ENCODE data around the gene ST6GALNAC3.
A peak's percentile ranks its signal among the peaks of the same experiment; 100 is the strongest.

ST6GALNAC3 gene

GRCh38 chr1:76317299-76317900 is 242.9 kb downstream of the ST6GALNAC3 start:
- Histone ChIP-seq H3K18ac (ENCODE audit: low read length) (no peak overlapping the region), H2BK15ac (replicated peaks; ENCODE audit: low read depth) (no peak overlapping the region), H2AK5ac (ENCODE audit: low read length) (no peak overlapping the region), H3K23ac (ENCODE audit: low read length) (no peak overlapping the region), H3K79me1 (ENCODE audit: low read length) (no peaks in the 10 kb centered on the region), H3K36me3 (ENCODE audit: control insufficient read depth, insufficient read depth, low read length) (no peaks in the 10 kb centered on the region), H3K9ac (ENCODE audit: low read length) (no peak overlapping the region), H3K4me2 (ENCODE audit: low read length) (no peak overlapping the region), H3K56ac (ENCODE audit: low read length) (no peak overlapping the region), H3K4me1 (ENCODE audit: control insufficient read depth, low read depth, low read length) (no peaks in the 10 kb centered on the region), H4K8ac (ENCODE audit: low read depth, low read length) (no peak overlapping the region), H4K5ac (ENCODE audit: low read length) (no peak overlapping the region), H3K4me3 (ENCODE audit: low read length) (no peak overlapping the region), H3K79me2 (ENCODE audit: control insufficient read depth, insufficient read depth, low read length) (no peaks in the 10 kb centered on the region), H3K27me3 (ENCODE audit: insufficient read depth, low read length, poor library complexity) (no peaks in the 10 kb centered on the region), H2BK5ac (ENCODE audit: low read length) (no peak overlapping the region), H2BK120ac (ENCODE audit: low read depth, low read length) (no peak overlapping the region), H3K27ac (ENCODE audit: low read depth, low read length) (no peak overlapping the region), H3K4ac (ENCODE audit: low read depth, low read length) (no peak overlapping the region)
- WGBS (ENCODE audit: extremely low coverage, insufficient coverage, low lambda C conversion rate), result no CpG with 5 or more reads among the region's 2 CpGs
- DNase-seq, result no peak

- H3K79me2 ChIP-seq (ENCODE audit: control insufficient read depth, insufficient read depth, low read length), result no peaks in the 10 kb centered on the region
Observed at GRCh38 chr1:76330991-76331603, 256.6 kb downstream of the ST6GALNAC3 start.

GRCh38 chr1:76335882-76336281 is 261.3 kb downstream of the ST6GALNAC3 start:
- H3K4me1 ChIP-seq (ENCODE audit: control insufficient read depth, low read depth, low read length), result no peaks in the 10 kb centered on the region
- no peaks in the 10 kb centered on the region for H3K36me3 ChIP-seq (ENCODE audit: control insufficient read depth, insufficient read depth, low read length)
- H4K5ac ChIP-seq (ENCODE audit: low read length), result no peak overlapping the region
- H2AK5ac ChIP-seq (ENCODE audit: low read length), result no peak overlapping the region
- H3K79me2 ChIP-seq (ENCODE audit: control insufficient read depth, insufficient read depth, low read length), result no peaks in the 10 kb centered on the region
- H4K8ac ChIP-seq (ENCODE audit: low read depth, low read length), result no peak overlapping the region
- H3K56ac ChIP-seq (ENCODE audit: low read length), result no peak overlapping the region
- DNase-seq, result no peak
- no peaks in the 10 kb centered on the region for H3K27me3 ChIP-seq (ENCODE audit: insufficient read depth, low read length, poor library complexity)
- no peak overlapping the region for H2BK5ac ChIP-seq (ENCODE audit: low read length)
- H3K18ac ChIP-seq (ENCODE audit: low read length), result no peak overlapping the region
- no peak overlapping the region for H3K23ac ChIP-seq (ENCODE audit: low read length)
- H3K27ac ChIP-seq (ENCODE audit: low read depth, low read length), result no peak overlapping the region
- no peak overlapping the region for H3K4me3 ChIP-seq (ENCODE audit: low read length)
- H3K4ac ChIP-seq (ENCODE audit: low read depth, low read length), result no peak overlapping the region
- H3K9ac ChIP-seq (ENCODE audit: low read length), result no peak overlapping the region
- H2BK120ac ChIP-seq (ENCODE audit: low read depth, low read length), result no peak overlapping the region
- H2BK15ac ChIP-seq (replicated peaks; ENCODE audit: low read depth), result no peak overlapping the region
- no peak overlapping the region for H3K4me2 ChIP-seq (ENCODE audit: low read length)
- H3K79me1 ChIP-seq (ENCODE audit: low read length), result no peaks in the 10 kb centered on the region

More at GRCh38 chr1:76330991-76331603, 256.6 kb downstream of the ST6GALNAC3 start:
- Histone ChIP-seq H3K4me1 (ENCODE audit: control insufficient read depth, low read depth, low read length) (no peaks in the 10 kb centered on the region), H3K4ac (ENCODE audit: low read depth, low read length) (no peak overlapping the region), H2BK120ac (ENCODE audit: low read depth, low read length) (no peak overlapping the region), H2BK5ac (ENCODE audit: low read length) (no peak overlapping the region), H3K18ac (ENCODE audit: low read length) (no peak overlapping the region), H3K4me3 (ENCODE audit: low read length) (no peak overlapping the region), H3K4me2 (ENCODE audit: low read length) (no peak overlapping the region), H3K79me1 (ENCODE audit: low read length) (no peaks in the 10 kb centered on the region), H3K23ac (ENCODE audit: low read length) (no peak overlapping the region), H3K27me3 (ENCODE audit: insufficient read depth, low read length, poor library complexity) (no peaks in the 10 kb centered on the region), H3K56ac (ENCODE audit: low read length) (no peak overlapping the region), H4K8ac (ENCODE audit: low read depth, low read length) (no peak overlapping the region), H3K9ac (ENCODE audit: low read length) (no peak overlapping the region), H4K5ac (ENCODE audit: low read length) (no peak overlapping the region), H2BK15ac (replicated peaks; ENCODE audit: low read depth) (no peak overlapping the region), H3K36me3 (ENCODE audit: control insufficient read depth, insufficient read depth, low read length) (no peaks in the 10 kb centered on the region), H2AK5ac (ENCODE audit: low read length) (no peak overlapping the region), H3K27ac (ENCODE audit: low read depth, low read length) (no peak overlapping the region)
- no CpG with 5 or more reads among the region's 3 CpGs for WGBS (ENCODE audit: extremely low coverage, insufficient coverage, low lambda C conversion rate)
- DNase-seq, result peak; percentile 85

- Histone ChIP-seq H3K23ac (ENCODE audit: low read length) (no peak overlapping the region), H3K56ac (ENCODE audit: low read length) (no peak overlapping the region), H2BK120ac (ENCODE audit: low read depth, low read length) (no peak overlapping the region), H2AK5ac (ENCODE audit: low read length) (no peak overlapping the region), H3K27ac (ENCODE audit: low read depth, low read length) (no peak overlapping the region), H3K4ac (ENCODE audit: low read depth, low read length) (no peak overlapping the region), H3K27me3 (ENCODE audit: insufficient read depth, low read length, poor library complexity) (no peaks in the 10 kb centered on the region), H3K79me1 (ENCODE audit: low read length) (no peaks in the 10 kb centered on the region), H3K79me2 (ENCODE audit: control insufficient read depth, insufficient read depth, low read length) (no peaks in the 10 kb centered on the region), H3K18ac (ENCODE audit: low read length) (no peak overlapping the region), H3K4me3 (ENCODE audit: low read length) (no peak overlapping the region), H3K4me1 (ENCODE audit: control insufficient read depth, low read depth, low read length) (no peaks in the 10 kb centered on the region), H3K9ac (ENCODE audit: low read length) (no peak overlapping the region), H3K36me3 (ENCODE audit: control insufficient read depth, insufficient read depth, low read length) (no peaks in the 10 kb centered on the region), H2BK5ac (ENCODE audit: low read length) (no peak overlapping the region), H4K8ac (ENCODE audit: low read depth, low read length) (no peak overlapping the region), H4K5ac (ENCODE audit: low read length) (no peak overlapping the region), H3K4me2 (ENCODE audit: low read length) (no peak overlapping the region), H2BK15ac (replicated peaks; ENCODE audit: low read depth) (no peak overlapping the region)
- DNase-seq, result peak; percentile 21
- WGBS (ENCODE audit: extremely low coverage, insufficient coverage, low lambda C conversion rate), result no CpG with 5 or more reads among the region's 8 CpGs
Observed at GRCh38 chr1:76336931-76337371, 262.4 kb downstream of the ST6GALNAC3 start.

- H4K8ac ChIP-seq (ENCODE audit: low read depth, low read length), result no peak overlapping the region
- no peak overlapping the region for H2BK15ac ChIP-seq (replicated peaks; ENCODE audit: low read depth)
- H3K79me2 ChIP-seq (ENCODE audit: control insufficient read depth, insufficient read depth, low read length), result no peaks in the 10 kb centered on the region
- no peak overlapping the region for H3K18ac ChIP-seq (ENCODE audit: low read length)
- H3K23ac ChIP-seq (ENCODE audit: low read length), result no peak overlapping the region
- no peak overlapping the region for H3K56ac ChIP-seq (ENCODE audit: low read length)
- no peak overlapping the region for H3K9ac ChIP-seq (ENCODE audit: low read length)
- H3K79me1 ChIP-seq (ENCODE audit: low read length), result no peaks in the 10 kb centered on the region
- WGBS (ENCODE audit: extremely low coverage, insufficient coverage, low lambda C conversion rate), result no CpG with 5 or more reads among the region's 7 CpGs
- no peak for DNase-seq
- no peak overlapping the region for H3K27ac ChIP-seq (ENCODE audit: low read depth, low read length)
- H3K4me1 ChIP-seq (ENCODE audit: control insufficient read depth, low read depth, low read length), result no peaks in the 10 kb centered on the region
- H2AK5ac ChIP-seq (ENCODE audit: low read length), result no peak overlapping the region
- no peak overlapping the region for H3K4ac ChIP-seq (ENCODE audit: low read depth, low read length)
- no peak overlapping the region for H3K4me3 ChIP-seq (ENCODE audit: low read length)
- no peaks in the 10 kb centered on the region for H3K27me3 ChIP-seq (ENCODE audit: insufficient read depth, low read length, poor library complexity)
- H3K36me3 ChIP-seq (ENCODE audit: control insufficient read depth, insufficient read depth, low read length), result no peaks in the 10 kb centered on the region
- H2BK5ac ChIP-seq (ENCODE audit: low read length), result no peak overlapping the region
- no peak overlapping the region for H4K5ac ChIP-seq (ENCODE audit: low read length)
- H2BK120ac ChIP-seq (ENCODE audit: low read depth, low read length), result no peak overlapping the region
- H3K4me2 ChIP-seq (ENCODE audit: low read length), result no peak overlapping the region
Observed at GRCh38 chr1:76337542-76338219, 263.1 kb downstream of the ST6GALNAC3 start.

Data from mesendoderm (in vitro differentiated cells).